CD4-positive, alpha-beta T cell treated with Interleukin-1 beta for 1 hour (primary cell): ENCODE data around the gene ZNF774.
"Not testable (repeated sequence)": the region's sequence is repeated elsewhere in the genome, so short reads cannot be mapped to it uniquely, and the experiment has no call there.

Source experiments
- DNase-seq, 2 donors: peaks; one replicate each; pipeline ENCODE4 v3.0.0-alpha.2; 2020 to 2022

ZNF774 gene

GRCh38 chr15:90347431-90348065 is 4.5 kb upstream of the ZNF774 start:
- DNase-seq: not testable (repeated sequence)

GRCh38 chr15:90348456-90348855 is 3.6 kb upstream of the ZNF774 start:
- DNase-seq: no peak

GRCh38 chr15:90349072-90349471 is 3.0 kb upstream of the ZNF774 start:
- DNase-seq: no peak

- DNase-seq: peak in 1 of 2 donors; percentile 12
These were observed 2.3 kb upstream of the ZNF774 start for GRCh38 chr15:90349821-90350220.

- DNase-seq: no peak
These were observed 491 bp upstream of the ZNF774 start for GRCh38 chr15:90351479-90352106.

- no peak for DNase-seq
These were observed 2.9 kb downstream of the ZNF774 start for GRCh38 chr15:90354986-90355385.

DNA sequence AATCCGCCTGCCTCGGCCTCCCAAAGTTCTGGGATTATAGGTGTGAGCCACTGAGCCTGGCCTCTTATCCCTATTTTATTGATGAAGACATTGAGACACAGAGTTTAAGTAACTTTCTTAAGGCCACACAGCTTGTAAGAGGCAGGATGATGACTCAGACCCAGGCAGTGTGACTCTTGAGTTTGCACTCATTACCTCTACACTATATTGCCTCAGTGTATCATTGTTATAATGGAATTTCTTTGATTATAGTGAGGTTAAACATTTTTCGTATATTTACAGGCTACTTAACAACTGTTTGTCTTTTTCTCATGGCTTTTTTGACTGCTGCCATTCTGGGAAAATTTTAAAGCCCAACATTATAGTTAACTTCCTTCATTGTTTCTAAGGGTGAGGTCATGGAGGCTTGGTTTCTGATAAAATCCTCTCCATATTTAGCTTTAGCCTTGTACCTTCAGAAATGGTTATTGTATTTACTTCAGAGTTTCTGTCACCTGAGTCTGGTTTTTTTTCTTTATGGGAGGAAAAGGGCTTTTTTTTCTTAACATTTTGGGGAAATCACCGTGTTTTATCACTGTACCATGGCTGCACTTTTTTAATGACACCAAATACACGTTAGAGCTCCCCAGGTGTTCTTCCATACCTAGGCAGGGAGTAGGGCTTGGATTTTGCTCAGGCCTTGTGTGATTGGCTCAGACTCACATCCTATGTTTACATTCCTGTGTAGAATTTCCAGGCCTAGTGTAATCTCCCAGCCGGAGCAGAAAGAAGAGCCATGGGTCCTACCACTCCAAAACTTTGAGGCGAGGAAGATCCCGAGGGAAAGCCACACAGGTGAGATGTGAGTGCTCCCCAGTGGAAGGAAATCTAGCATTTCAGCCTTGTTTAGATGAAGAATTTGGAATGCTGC is 6.3 kb downstream of the ZNF774 start:
- no peak for DNase-seq

- DNase-seq: no peak
These were observed 8.7 kb downstream of the ZNF774 start for GRCh38 chr15:90360746-90361145.

GRCh38 chr15:90362936-90363212 is 10.8 kb downstream of the ZNF774 start:
- DNase-seq: no peak

- no peak for DNase-seq
These were observed 12.2 kb downstream of the ZNF774 start for GRCh38 chr15:90364251-90364650.

DNA sequence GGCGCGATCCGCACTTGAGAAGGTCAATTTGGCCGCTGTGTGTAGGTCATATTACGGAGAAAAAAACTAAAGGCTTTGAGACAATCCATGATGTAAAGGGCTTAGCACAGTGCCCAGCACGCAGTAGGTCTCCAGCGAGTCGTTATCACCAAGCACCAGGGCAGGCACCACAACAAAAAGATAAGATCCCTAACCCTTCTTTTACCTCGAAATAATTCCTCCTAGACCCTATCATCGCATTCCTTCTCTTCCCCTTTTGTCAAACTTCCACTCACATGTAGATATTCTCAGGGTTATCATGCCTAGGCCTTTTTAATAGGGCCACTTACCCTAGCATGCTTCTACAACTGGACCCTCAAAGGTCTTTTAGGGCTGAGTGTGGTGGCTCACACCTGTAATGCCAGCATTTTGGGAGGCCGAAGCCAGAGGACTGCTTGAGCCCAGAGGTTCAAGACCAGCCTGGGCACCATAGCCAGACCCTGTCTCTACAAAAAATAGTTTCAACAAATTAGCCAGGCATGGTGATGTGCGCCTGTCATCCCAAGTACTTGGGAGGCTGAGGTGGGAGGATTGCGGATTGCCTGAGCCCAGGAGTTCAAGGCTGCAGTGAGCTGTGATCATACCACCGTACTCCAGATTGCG is 13.5 kb downstream of the ZNF774 start:
- no peak for DNase-seq

DNA sequence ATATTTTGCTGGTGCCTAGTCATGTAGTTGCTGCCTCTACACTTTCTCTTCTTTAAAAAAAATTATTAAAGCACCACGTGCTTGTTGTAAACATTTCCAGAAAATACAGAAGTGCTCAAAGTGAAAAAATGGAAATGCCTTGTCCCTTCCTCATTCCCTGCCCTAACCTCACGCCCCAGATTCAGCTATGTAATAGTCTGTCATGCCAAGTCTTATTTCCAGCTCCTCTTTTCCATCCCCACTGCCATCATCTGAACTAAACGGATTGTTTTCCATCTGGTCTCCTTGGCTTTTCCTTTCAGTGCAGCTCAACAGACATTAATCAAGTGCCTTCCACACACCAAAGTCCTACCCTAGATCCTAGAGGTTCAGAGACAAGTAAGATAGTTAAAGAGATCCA is 15.5 kb downstream of the ZNF774 start:
- no peak for DNase-seq

DNA sequence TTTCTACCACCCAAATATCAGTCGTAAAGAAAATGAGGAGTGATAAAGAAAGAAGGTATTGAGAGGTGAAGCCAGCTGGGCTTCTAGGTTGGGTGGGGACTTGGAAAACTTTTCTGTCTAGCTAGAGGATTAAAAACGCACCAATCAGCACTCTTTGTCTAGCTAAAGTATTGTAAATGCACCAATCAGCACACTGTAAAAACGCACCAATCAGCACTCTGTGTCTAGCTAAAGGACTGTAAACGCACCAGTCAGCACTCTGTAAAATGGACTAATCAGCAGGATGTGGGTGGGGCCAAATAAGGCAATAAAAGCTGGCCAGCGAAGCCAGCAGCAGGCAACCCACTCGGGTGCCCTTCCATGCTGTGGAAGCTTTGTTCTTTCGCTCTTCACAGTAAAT is 23.0 kb downstream of the ZNF774 start:
- DNase-seq: no peak

GRCh38 chr15:90376789-90377188 is 24.7 kb downstream of the ZNF774 start:
- peak; percentile 62 to 80 for DNase-seq

GRCh38 chr15:90379263-90379662 is 27.2 kb downstream of the ZNF774 start:
- no peak for DNase-seq

GRCh38 chr15:90381515-90381914 is 29.4 kb downstream of the ZNF774 start:
- no peak for DNase-seq

GRCh38 chr15:90382320-90382719 is 30.2 kb downstream of the ZNF774 start:
- DNase-seq: no peak

- no peak for DNase-seq
These were observed 34.1 kb downstream of the ZNF774 start for GRCh38 chr15:90386221-90386620.

DNA sequence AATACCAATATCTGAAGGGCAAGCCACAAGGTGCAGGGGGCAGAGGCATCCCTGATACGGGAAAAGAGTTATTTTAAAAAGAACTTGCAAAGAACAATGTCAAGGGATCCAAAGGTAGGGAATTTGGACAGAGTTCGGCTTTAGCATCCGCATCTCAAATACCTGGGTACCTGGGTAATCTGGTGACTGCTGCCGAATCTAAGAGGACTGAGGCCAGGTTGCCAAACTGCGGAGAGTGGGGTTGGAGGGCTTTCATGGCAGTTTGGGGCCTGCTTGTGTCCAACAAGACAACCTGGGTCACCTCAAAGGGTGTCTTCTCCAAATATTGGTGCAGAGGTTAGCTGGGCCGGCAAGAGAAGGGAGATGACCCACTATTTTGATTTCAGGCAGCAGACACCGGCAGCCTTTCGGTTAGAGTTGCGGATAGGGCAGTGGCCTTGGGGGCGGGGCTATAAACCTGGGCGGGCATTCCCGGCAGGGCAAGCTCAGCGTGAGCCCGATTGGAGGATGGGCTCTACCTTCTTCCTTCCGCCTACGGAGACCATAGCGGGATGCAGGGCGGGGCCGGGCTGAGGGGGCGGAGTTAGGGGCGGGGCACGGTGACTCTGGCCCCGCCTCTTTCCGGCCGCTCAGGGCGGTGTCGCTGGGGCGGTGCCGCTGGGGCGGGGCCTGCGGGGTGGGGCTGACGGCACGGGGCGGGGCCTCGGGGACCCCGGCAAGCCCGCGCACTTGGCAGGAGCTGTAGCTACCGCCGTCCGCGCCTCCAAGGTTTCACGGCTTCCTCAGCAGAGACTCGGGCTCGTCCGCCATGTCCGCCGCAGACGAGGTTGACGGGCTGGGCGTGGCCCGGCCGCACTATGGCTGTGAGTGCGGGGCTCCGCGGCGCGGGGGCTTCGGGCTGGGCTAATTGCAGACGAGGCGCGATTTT is 35.7 kb downstream of the ZNF774 start, which contains the start of gene IQGAP1:
TSS of gene IQGAP1 (plus strand) at position 709 of the 928 bp plus-strand sequence. CDS start at position 809, 100 bp downstream.
- DNase-seq: peak; percentile 98

GRCh38 chr15:90388462-90389380 is 36.6 kb downstream of the ZNF774 start:
- DNase-seq: peak; percentile 60 to 77

DNA sequence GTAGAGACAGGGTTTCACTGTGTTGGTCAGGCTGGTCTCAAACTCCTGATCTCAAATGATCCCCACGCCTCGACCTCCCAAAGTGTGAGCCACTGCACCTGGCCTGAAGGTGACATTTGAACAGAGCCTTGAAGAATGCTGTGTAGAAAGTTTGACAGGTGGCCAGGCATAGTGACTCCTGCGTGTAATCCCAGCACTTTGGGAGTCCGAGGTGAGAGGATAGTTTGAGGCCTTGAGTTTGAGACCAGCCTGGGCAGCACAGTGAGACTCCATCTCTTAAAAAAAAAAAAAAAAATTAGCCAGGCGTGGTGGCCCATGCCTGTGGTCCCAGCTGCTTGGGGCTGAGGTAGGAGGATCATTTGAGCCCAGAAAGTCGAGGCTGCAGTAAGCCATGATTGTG is 37.4 kb downstream of the ZNF774 start:
- DNase-seq: no peak
